ENCODE results near the gene S100A7A. TPM values are rescaled to one million over a fixed set of nuclear protein-coding genes. Genes with fewer than 3 reads are reported as not detected.
"Not testable (repeated sequence)": the region's sequence is repeated elsewhere in the genome, so short reads cannot be mapped to it uniquely, and the experiment has no call there.

Gene S100A7A
- total RNA-seq, 5 donors from 2014 or later (not counting 1 experiment from before 2014, with no cell fraction given) = not detected

DNA sequence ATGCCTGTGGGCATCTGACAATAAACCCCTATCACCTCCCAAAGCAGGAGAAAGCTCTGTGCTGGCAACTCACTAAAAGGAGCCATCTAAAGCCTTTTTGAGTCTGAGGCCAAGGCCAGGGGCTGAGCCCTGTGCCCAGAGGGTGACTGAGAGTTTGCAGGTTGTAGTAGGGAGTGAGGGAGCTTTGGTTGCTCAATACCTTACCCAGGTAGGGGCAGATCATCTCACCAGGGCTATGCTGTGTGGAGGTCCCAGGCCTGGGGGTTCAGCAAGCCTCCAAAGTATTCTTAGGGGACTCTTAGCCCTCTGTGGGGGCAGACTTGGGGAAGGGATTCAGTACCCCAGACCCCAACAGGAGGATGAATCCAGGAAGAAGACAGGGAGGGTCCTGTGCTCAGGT is 23.0 kb downstream of the S100A7A start:
- ChIA-PET POLR2A (no interaction called here), CTCF (no interaction called here)
- Mint-ChIP-seq H3K9me3 (no peaks in the 10 kb centered on the region), H3K27me3 (peaks cover 24 to 38% of the 10 kb centered on the region in 2 donors), H3K27ac (no peak overlapping the region), H3K4me1 (no peaks in the 10 kb centered on the region), H3K36me3 (no peaks in the 10 kb centered on the region), H3K4me3 (no peak overlapping the region)
- Histone ChIP-seq H3K36me3 (ENCODE audit: control insufficient read depth in 2 of 2, extremely low read depth in 1 of 2, insufficient read depth in 1 of 2, low read length in 1 of 2) (no peaks in the 10 kb centered on the region), H3K27ac (ENCODE audit: low read length) (no peak overlapping the region), H3K4me3 (ENCODE audit: control insufficient read depth in 1 of 2, extremely low read depth in 1 of 2, low read length in 1 of 2) (no peak overlapping the region), H3K4me1 (ENCODE audit: control insufficient read depth in 1 of 2, extremely low read depth in 1 of 2, insufficient read depth in 2 of 2, low read length in 2 of 2) (no peaks in the 10 kb centered on the region), H3K27me3 (replicated peaks in 1 of 2; ENCODE audit: control insufficient read depth in 2 of 2, extremely low read depth in 1 of 2, insufficient read depth in 2 of 2, low read length in 1 of 2) (peaks cover 0 to 55% of the 10 kb centered on the region in 2 experiments), H3K9me3 (no peaks in the 10 kb centered on the region)
- no peak for DNase-seq
- no peak for ATAC-seq (replicated peaks in 1 of 4)

DNA sequence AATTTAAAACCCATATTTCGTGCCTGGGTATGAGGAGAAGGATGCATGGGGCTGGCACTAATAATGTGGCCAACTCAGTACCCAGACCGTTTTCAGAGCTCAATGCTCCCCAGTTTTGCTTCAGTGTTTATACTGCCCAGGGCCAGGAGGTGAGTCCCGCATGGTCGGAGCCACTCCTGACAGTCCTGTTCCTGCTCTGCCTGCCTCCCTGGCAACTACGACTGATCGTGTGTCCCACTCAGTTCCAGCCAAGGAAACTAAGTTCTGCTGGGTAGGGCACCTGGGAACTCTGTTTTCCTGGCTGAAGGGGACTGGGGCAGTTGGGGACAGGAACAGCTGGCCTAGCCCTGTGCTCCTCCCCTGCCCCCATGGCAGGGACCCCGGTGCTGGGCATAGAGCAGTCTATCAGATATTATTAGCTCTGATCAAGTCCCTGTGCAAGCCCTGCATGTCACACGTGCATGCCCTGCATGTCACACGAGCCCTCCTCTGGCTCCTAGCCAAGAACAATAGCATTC is 25.0 kb downstream of the S100A7A start:
- peaks cover 34 to 35% of the 10 kb centered on the region in 2 donors for H3K27me3 Mint-ChIP-seq
- H3K36me3 Mint-ChIP-seq = no peaks in the 10 kb centered on the region
- WGBS (ENCODE audit: insufficient coverage) = 62% methylated on average over 6 of the region's 9 CpGs
- peaks cover 0 to 56% of the 10 kb centered on the region in 2 experiments for H3K27me3 ChIP-seq (replicated peaks in 1 of 2; ENCODE audit: control insufficient read depth in 2 of 2, extremely low read depth in 1 of 2, insufficient read depth in 2 of 2, low read length in 1 of 2)
- no peaks in the 10 kb centered on the region for H3K36me3 ChIP-seq (ENCODE audit: control insufficient read depth in 2 of 2, extremely low read depth in 1 of 2, insufficient read depth in 1 of 2, low read length in 1 of 2)
- ATAC-seq (replicated peaks in 1 of 4) = no peak
- no peak overlapping the region for H3K4me3 ChIP-seq (ENCODE audit: control insufficient read depth in 1 of 2, extremely low read depth in 1 of 2, low read length in 1 of 2)
- H3K4me1 ChIP-seq (ENCODE audit: control insufficient read depth in 1 of 2, extremely low read depth in 1 of 2, insufficient read depth in 2 of 2, low read length in 2 of 2) = no peaks in the 10 kb centered on the region
- no peaks in the 10 kb centered on the region for H3K9me3 ChIP-seq
- no peak for DNase-seq
- no peak overlapping the region for H3K27ac Mint-ChIP-seq
- ChIA-PET POLR2A (no interaction called here), CTCF (no interaction called here)
- H3K4me1 Mint-ChIP-seq = no peaks in the 10 kb centered on the region
- no peak overlapping the region for H3K27ac ChIP-seq (ENCODE audit: low read length)
- no peaks in the 10 kb centered on the region for H3K9me3 Mint-ChIP-seq
- no peak overlapping the region for H3K4me3 Mint-ChIP-seq

DNA sequence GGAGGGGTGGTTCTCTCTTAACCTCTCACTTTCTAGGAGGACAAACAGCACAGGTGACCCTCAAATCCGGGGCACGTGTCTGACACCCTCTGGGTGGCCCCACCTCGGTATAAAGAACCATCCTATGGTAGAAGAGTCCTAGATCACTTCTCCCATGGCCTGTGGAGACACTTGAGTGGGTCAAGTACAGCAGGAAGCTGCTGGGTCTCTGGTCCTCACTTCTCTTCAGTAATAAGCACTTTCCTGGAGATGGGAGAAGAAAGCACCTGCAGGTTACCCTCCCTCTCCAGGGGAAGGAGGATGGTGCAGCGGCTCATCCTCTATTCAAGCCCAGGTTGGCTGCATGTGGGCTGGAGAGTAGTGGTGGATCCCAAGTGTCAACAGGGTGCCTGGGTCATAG is 27.2 kb downstream of the S100A7A start:
- no peak overlapping the region for H3K4me3 Mint-ChIP-seq
- ATAC-seq (replicated peaks in 1 of 4) = no peak

GRCh38 chr1:153444078-153444477 is 27.8 kb downstream of the S100A7A start:
- Histone ChIP-seq H3K36me3 (ENCODE audit: control insufficient read depth in 2 of 2, extremely low read depth in 1 of 2, insufficient read depth in 1 of 2, low read length in 1 of 2) (no peaks in the 10 kb centered on the region), H3K9me3 (no peaks in the 10 kb centered on the region), H3K4me3 (ENCODE audit: control insufficient read depth in 1 of 2, extremely low read depth in 1 of 2, low read length in 1 of 2) (no peak overlapping the region), H3K4me1 (ENCODE audit: control insufficient read depth in 1 of 2, extremely low read depth in 1 of 2, insufficient read depth in 2 of 2, low read length in 2 of 2) (no peaks in the 10 kb centered on the region), H3K27ac (ENCODE audit: low read length) (no peak overlapping the region), H3K27me3 (replicated peaks in 1 of 2; ENCODE audit: control insufficient read depth in 2 of 2, extremely low read depth in 1 of 2, insufficient read depth in 2 of 2, low read length in 1 of 2) (peaks cover 0 to 40% of the 10 kb centered on the region in 2 experiments)
- ChIA-PET POLR2A (no interaction called here), CTCF (no interaction called here)
- Mint-ChIP-seq H3K9me3 (no peaks in the 10 kb centered on the region), H3K4me1 (no peaks in the 10 kb centered on the region), H3K27me3 (peaks cover 28 to 32% of the 10 kb centered on the region in 2 donors), H3K4me3 (no peak overlapping the region), H3K27ac (peak overlapping the region in 1 of 2 donors; percentile 12), H3K36me3 (no peaks in the 10 kb centered on the region)
- DNase-seq (no peak), ATAC-seq (replicated peaks in 1 of 4) (no peak)
- 53% methylated on average over 5 of the region's 5 CpGs for WGBS (ENCODE audit: insufficient coverage)

More for the DNA sequence above, 27.2 kb downstream of the S100A7A start:
- no peaks in the 10 kb centered on the region for H3K4me1 ChIP-seq (ENCODE audit: control insufficient read depth in 1 of 2, extremely low read depth in 1 of 2, insufficient read depth in 2 of 2, low read length in 2 of 2)
- WGBS (ENCODE audit: insufficient coverage) = no CpG with 5 or more reads among the region's 4 CpGs
- peaks cover 25 to 28% of the 10 kb centered on the region in 2 donors for H3K27me3 Mint-ChIP-seq
- no peaks in the 10 kb centered on the region for H3K36me3 ChIP-seq (ENCODE audit: control insufficient read depth in 2 of 2, extremely low read depth in 1 of 2, insufficient read depth in 1 of 2, low read length in 1 of 2)
- H3K4me3 ChIP-seq (ENCODE audit: control insufficient read depth in 1 of 2, extremely low read depth in 1 of 2, low read length in 1 of 2) = no peak overlapping the region
- no peaks in the 10 kb centered on the region for H3K36me3 Mint-ChIP-seq
- no peaks in the 10 kb centered on the region for H3K9me3 ChIP-seq
- DNase-seq = no peak
- no peak overlapping the region for H3K27ac Mint-ChIP-seq
- no peak overlapping the region for H3K27ac ChIP-seq (ENCODE audit: low read length)
- ChIA-PET CTCF (no interaction called here), POLR2A (no interaction called here)
- peaks cover 0 to 45% of the 10 kb centered on the region in 2 experiments for H3K27me3 ChIP-seq (replicated peaks in 1 of 2; ENCODE audit: control insufficient read depth in 2 of 2, extremely low read depth in 1 of 2, insufficient read depth in 2 of 2, low read length in 1 of 2)
- no peaks in the 10 kb centered on the region for H3K9me3 Mint-ChIP-seq
- H3K4me1 Mint-ChIP-seq = no peaks in the 10 kb centered on the region

GRCh38 chr1:153447498-153448170 is 31.3 kb downstream of the S100A7A start:
- WGBS (ENCODE audit: insufficient coverage) = no CpG with 5 or more reads among the region's 1 CpG
- Mint-ChIP-seq H3K9me3 (no peaks in the 10 kb centered on the region), H3K4me3 (no peak overlapping the region), H3K4me1 (no peaks in the 10 kb centered on the region), H3K36me3 (no peaks in the 10 kb centered on the region), H3K27me3 (peaks cover 45 to 48% of the 10 kb centered on the region in 2 donors), H3K27ac (no peak overlapping the region)
- DNase-seq (no peak), ATAC-seq (replicated peaks in 1 of 4) (no peak)
- Histone ChIP-seq H3K36me3 (ENCODE audit: control insufficient read depth in 2 of 2, extremely low read depth in 1 of 2, insufficient read depth in 1 of 2, low read length in 1 of 2) (no peaks in the 10 kb centered on the region), H3K4me3 (ENCODE audit: control insufficient read depth in 1 of 2, extremely low read depth in 1 of 2, low read length in 1 of 2) (no peak overlapping the region), H3K4me1 (ENCODE audit: control insufficient read depth in 1 of 2, extremely low read depth in 1 of 2, insufficient read depth in 2 of 2, low read length in 2 of 2) (no peaks in the 10 kb centered on the region), H3K27me3 (replicated peaks in 1 of 2; ENCODE audit: control insufficient read depth in 2 of 2, extremely low read depth in 1 of 2, insufficient read depth in 2 of 2, low read length in 1 of 2) (peaks cover 0 to 31% of the 10 kb centered on the region in 2 experiments), H3K27ac (ENCODE audit: low read length) (no peak overlapping the region), H3K9me3 (no peaks in the 10 kb centered on the region)
- ChIA-PET CTCF (no interaction called here), POLR2A (no interaction called here)

DNA sequence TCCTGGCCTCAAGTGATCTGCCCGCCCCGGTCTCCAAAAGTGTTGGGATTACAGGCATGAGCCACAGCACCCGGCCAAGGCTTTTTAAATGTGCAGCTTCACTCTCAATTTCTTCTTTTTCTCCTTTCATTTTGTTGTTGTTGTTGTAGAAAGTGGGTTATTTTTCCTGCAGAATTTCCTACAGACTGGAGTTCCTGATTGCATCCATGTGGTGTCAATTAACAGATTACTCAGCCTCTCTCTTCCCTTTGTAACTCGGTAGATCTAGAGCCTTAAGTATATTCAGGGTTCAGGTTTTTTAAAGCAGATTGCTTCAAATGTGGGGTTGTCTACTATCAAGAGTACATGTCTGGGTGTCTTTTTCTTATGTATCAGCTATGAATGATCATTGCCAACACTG is 32.5 kb downstream of the S100A7A start:
- CTCF ChIA-PET; DNase-seq; H3K4me1 ChIP-seq (ENCODE audit: control insufficient read depth in 1 of 2, extremely low read depth in 1 of 2, insufficient read depth in 2 of 2, low read length in 2 of 2); H3K36me3 Mint-ChIP-seq; POLR2A ChIA-PET; H3K4me3 ChIP-seq (ENCODE audit: control insufficient read depth in 1 of 2, extremely low read depth in 1 of 2, low read length in 1 of 2); ATAC-seq (replicated peaks in 1 of 4); H3K9me3 ChIP-seq; H3K9me3 Mint-ChIP-seq; H3K4me3 Mint-ChIP-seq; H3K27ac Mint-ChIP-seq; H3K36me3 ChIP-seq (ENCODE audit: control insufficient read depth in 2 of 2, extremely low read depth in 1 of 2, insufficient read depth in 1 of 2, low read length in 1 of 2); H3K27ac ChIP-seq (ENCODE audit: low read length); H3K4me1 Mint-ChIP-seq: not testable (repeated sequence)
- H3K27me3 Mint-ChIP-seq = peaks cover 43 to 47% of the 10 kb centered on the region in 2 donors
- no CpG with 5 or more reads among the region's 4 CpGs for WGBS (ENCODE audit: insufficient coverage)
- H3K27me3 ChIP-seq (replicated peaks in 1 of 2; ENCODE audit: control insufficient read depth in 2 of 2, extremely low read depth in 1 of 2, insufficient read depth in 2 of 2, low read length in 1 of 2) = peaks cover 0 to 26% of the 10 kb centered on the region in 2 experiments

All from T-cell (primary cell).